H9 (cell line): Measurements from ENCODE around the gene DNAJC25. TPM values are rescaled to one million over a fixed set of nuclear protein-coding genes. Genes with fewer than 3 reads are reported as not detected.

Experiments
- DNase-seq: peaks from one replicate; pipeline ENCODE4 v3.0.0-alpha.2; 2017
- H2AFZ ChIP-seq: one replicate; pipeline ENCODE4 v1.6.1; 2013; ENCODE audit warnings: mild to moderate bottlenecking, low read length, control low read depth, moderate library complexity
- H2AK5ac ChIP-seq: 2 replicates; pipeline ENCODE4 v1.6.1; 2013; ENCODE audit warnings: low read length, control low read depth, mixed read lengths; ENCODE audit not compliant: insufficient read length
- H2BK120ac ChIP-seq: one replicate; pipeline ENCODE4 v1.6.1; 2013; ENCODE audit warnings: low read depth, mild to moderate bottlenecking, low read length, control low read depth, inconsistent platforms; ENCODE audit not compliant: poor library complexity, severe bottlenecking
- H2BK12ac ChIP-seq: 2 replicates; pipeline ENCODE4 v1.6.1; 2013; ENCODE audit warnings: low read length, control low read depth, mixed read lengths, low read depth; ENCODE audit not compliant: insufficient read length
- H2BK15ac ChIP-seq: 2 replicates; pipeline ENCODE4 v1.6.1; 2013; ENCODE audit warnings: low read depth, low read length, control low read depth
- H2BK20ac ChIP-seq: one replicate; pipeline ENCODE4 v1.6.1; 2013; ENCODE audit warnings: low read depth, mild to moderate bottlenecking, low read length, control low read depth, inconsistent platforms; ENCODE audit not compliant: poor library complexity, severe bottlenecking
- H2BK5ac ChIP-seq: 2 replicates; pipeline ENCODE4 v1.6.1; 2013; ENCODE audit warnings: low read length, control low read depth, mixed read lengths; ENCODE audit not compliant: insufficient read length
- H3K14ac ChIP-seq: 2 replicates; pipeline ENCODE4 v1.6.1; 2013; ENCODE audit warnings: low read length, control low read depth; ENCODE audit not compliant: insufficient read depth
- H3K18ac ChIP-seq: 2 replicates; pipeline ENCODE4 v1.6.1; 2013; ENCODE audit warnings: low read depth, mild to moderate bottlenecking, mixed read lengths, low read length, control low read depth; ENCODE audit not compliant: insufficient read length
- H3K23ac ChIP-seq: 2 replicates; pipeline ENCODE4 v1.6.1; 2013; ENCODE audit warnings: low read length, control low read depth, mixed read lengths, low read depth; ENCODE audit not compliant: insufficient read length
- H3K23me2 ChIP-seq: 2 replicates; pipeline ENCODE4 v1.6.1; 2013; ENCODE audit warnings: low read depth, mild to moderate bottlenecking, mixed read lengths, low read length, control low read depth; ENCODE audit not compliant: insufficient read length, poor library complexity, severe bottlenecking
- H3K27ac ChIP-seq: 2 replicates; pipeline ENCODE4 v1.5.1; 2013; ENCODE audit warnings: low read length, control low read depth, mixed read lengths, low read depth; ENCODE audit not compliant: insufficient read length
- H3K27me3 ChIP-seq: 2 replicates; pipeline ENCODE4 v1.6.1; 2013; ENCODE audit warnings: low read length, control low read depth, inconsistent platforms; ENCODE audit not compliant: insufficient read depth
- H3K4ac ChIP-seq: 2 replicates; pipeline ENCODE4 v1.6.1; 2013; ENCODE audit warnings: low read depth, mild to moderate bottlenecking, control low read depth, inconsistent platforms, low read length, moderate library complexity
- H3K4me1 ChIP-seq: 2 replicates; pipeline ENCODE4 v1.6.1; 2013; ENCODE audit warnings: low read length, control low read depth, inconsistent platforms; ENCODE audit not compliant: insufficient read depth
- H3K4me2 ChIP-seq: 2 replicates; pipeline ENCODE4 v1.6.1; 2013; ENCODE audit warnings: low read length, control low read depth, mixed read lengths; ENCODE audit not compliant: insufficient read length, insufficient read depth
- H3K56ac ChIP-seq: 2 replicates; pipeline ENCODE4 v1.6.1; 2013; ENCODE audit warnings: low read depth, mild to moderate bottlenecking, mixed read lengths, low read length, control low read depth; ENCODE audit not compliant: insufficient read length
- H3K79me1 ChIP-seq: 2 replicates; pipeline ENCODE4 v1.6.1; 2013; ENCODE audit warnings: low read depth, mild to moderate bottlenecking, moderate library complexity, low read length, control low read depth, inconsistent platforms; ENCODE audit not compliant: insufficient read depth, poor library complexity, severe bottlenecking
- H3K79me2 ChIP-seq: 2 replicates; pipeline ENCODE4 v1.6.1; 2013; ENCODE audit warnings: low read length, control low read depth, inconsistent platforms; ENCODE audit not compliant: insufficient read depth
- H3K9ac ChIP-seq: 2 replicates; pipeline ENCODE4 v1.6.1; 2013; ENCODE audit warnings: low read length, control low read depth, mixed read lengths; ENCODE audit not compliant: insufficient read length; ENCODE audit errors: extremely low read depth
- H3K9me3 ChIP-seq: one replicate; pipeline ENCODE4 v1.6.1; 2013; ENCODE audit warnings: low read depth, low read length, inconsistent platforms; ENCODE audit not compliant: control insufficient read depth
- H3T11ph ChIP-seq: one replicate; pipeline ENCODE4 v1.6.1; 2013; ENCODE audit warnings: mild to moderate bottlenecking, low read length, control low read depth, inconsistent platforms
- H4K20me1 ChIP-seq: one replicate; pipeline ENCODE4 v1.6.1; 2013; ENCODE audit not compliant: control insufficient read depth, insufficient read length, insufficient read depth
- H4K5ac ChIP-seq: 2 replicates; pipeline ENCODE4 v1.6.1; 2013; ENCODE audit warnings: low read depth, mild to moderate bottlenecking, mixed read lengths, low read length, control low read depth; ENCODE audit not compliant: insufficient read length
- H4K8ac ChIP-seq: replicated peaks from 2 replicates; pipeline ENCODE4 v1.6.1; 2013; ENCODE audit warnings: low read length, control low read depth, mixed read lengths, low read depth; ENCODE audit not compliant: insufficient read length
- H4K91ac ChIP-seq: 2 replicates; pipeline ENCODE4 v1.6.1; 2013; ENCODE audit warnings: low read depth, mild to moderate bottlenecking, moderate library complexity, mixed read lengths, low read length, control low read depth; ENCODE audit not compliant: insufficient read length
- H3K27ac Mint-ChIP-seq, 3 experiments: 2 replicates in 2 of 3; 3 replicates in 1 of 3; pipeline ENCODE4 v1.8.0; 2020 to 2021; ENCODE audit warnings: mixed read lengths in 3 of 3, mild to moderate bottlenecking in 1 of 3, moderate library complexity in 1 of 3
- H3K27me3 Mint-ChIP-seq: 2 replicates; pipeline ENCODE4 v1.8.0; 2021; ENCODE audit warnings: low read depth, mild to moderate bottlenecking, moderate library complexity, mixed read lengths
- H3K36me3 Mint-ChIP-seq, 3 experiments: 2 replicates in 2 of 3; 3 replicates in 1 of 3; pipeline ENCODE4 v1.8.0; 2020 to 2021; ENCODE audit warnings: low read depth in 3 of 3, mixed read lengths in 3 of 3; ENCODE audit not compliant: insufficient read depth in 1 of 3
- H3K4me1 Mint-ChIP-seq, 2 experiments: 2 replicates each; pipeline ENCODE4 v1.8.0; 2020; ENCODE audit warnings: mixed read lengths in 2 of 2
- H3K4me3 Mint-ChIP-seq, 2 experiments: 2 replicates in 1 of 2; 3 replicates in 1 of 2; pipeline ENCODE4 v1.8.0; 2020 to 2021; ENCODE audit warnings: mild to moderate bottlenecking in 2 of 2, mixed read lengths in 2 of 2, moderate library complexity in 1 of 2
- H3K9me3 Mint-ChIP-seq, 2 experiments: 2 replicates in 1 of 2; 3 replicates in 1 of 2; pipeline ENCODE4 v1.8.0; 2020; ENCODE audit warnings: mild to moderate bottlenecking in 2 of 2, mixed read lengths in 2 of 2, moderate library complexity in 1 of 2
- WGBS: extraction: QIAGEN DNeasy Blood & Tissue Kit; methylation state at CpG from one replicate; pipeline ENCODE4 v1.1.7; 2013; ENCODE audit warnings: missing lambda C conversion rate, low lambda C conversion rate, mixed read lengths; ENCODE audit not compliant: insufficient read length; ENCODE audit errors: extremely low coverage; 5-methylcytosine and 5-hydroxymethylcytosine counted together
- total RNA-seq: library from RNA; stranded (reverse); gene quantifications from 2 replicates; pipeline ENCODE4 v1.2.1, GENCODE V29; 2021
- TF ChIP-seq, protein P1 (sequence below): fragments of 200-600 bp; sonication (generic); conservative IDR thresholded peaks from 3 replicates; pipeline ENCODE4 v1.8.0; 2021; ENCODE audit warnings: antibody characterized with exemption, mild to moderate bottlenecking

The DNAJC25 gene
- total RNA-seq, 1 experiment from 2014 or later: 7.6 TPM

- Histone ChIP-seq H3K27me3 (no peaks in the 10 kb centered on the region), H4K8ac (no peak overlapping the region), H2BK12ac (no peak overlapping the region), H3K14ac (no peak overlapping the region), H3K79me2 (peaks cover 37% of the 10 kb centered on the region), H4K20me1 (no peaks in the 10 kb centered on the region), H2BK20ac (no peak overlapping the region), H3K4me2 (peak overlapping the region; percentile 94), H2BK5ac (no peak overlapping the region), H2AFZ (no peak overlapping the region), H3K9me3 (no peaks in the 10 kb centered on the region), H4K91ac (no peak overlapping the region), H2AK5ac (no peak overlapping the region), H3T11ph (no peak overlapping the region), H3K79me1 (peaks cover 2% of the 10 kb centered on the region), H2BK120ac (no peak overlapping the region), H3K4ac (no peak overlapping the region), H3K23ac (no peak overlapping the region), H4K5ac (no peak overlapping the region), H2BK15ac (no peak overlapping the region), H3K23me2 (peaks cover 5% of the 10 kb centered on the region), H3K4me1 (no peaks in the 10 kb centered on the region; the same call in 1 of the 2 replicates), H3K27ac (no peak overlapping the region), H3K56ac (no peak overlapping the region), H3K9ac (no peak overlapping the region), H3K18ac (no peak overlapping the region)
- no peaks in the 10 kb centered on the region; a peak in 1 of 5 replicates for H3K9me3 Mint-ChIP-seq
- 100% methylated on average over 2 of the region's 7 CpGs for WGBS
- H3K36me3 Mint-ChIP-seq: peaks cover 0 to 6% (median 4%) of the 10 kb centered on the region in 3 experiments; a peak in 4 of 7 replicates
- DNase-seq: no peak
- no peaks in the 10 kb centered on the region for H3K27me3 Mint-ChIP-seq
- H3K4me1 Mint-ChIP-seq: peaks cover 18 to 23% of the 10 kb centered on the region in 2 experiments
- H3K4me3 Mint-ChIP-seq: peak overlapping the region; percentile 95
- H3K27ac Mint-ChIP-seq: no peak overlapping the region
- TF ChIP-seq, protein P1, sequence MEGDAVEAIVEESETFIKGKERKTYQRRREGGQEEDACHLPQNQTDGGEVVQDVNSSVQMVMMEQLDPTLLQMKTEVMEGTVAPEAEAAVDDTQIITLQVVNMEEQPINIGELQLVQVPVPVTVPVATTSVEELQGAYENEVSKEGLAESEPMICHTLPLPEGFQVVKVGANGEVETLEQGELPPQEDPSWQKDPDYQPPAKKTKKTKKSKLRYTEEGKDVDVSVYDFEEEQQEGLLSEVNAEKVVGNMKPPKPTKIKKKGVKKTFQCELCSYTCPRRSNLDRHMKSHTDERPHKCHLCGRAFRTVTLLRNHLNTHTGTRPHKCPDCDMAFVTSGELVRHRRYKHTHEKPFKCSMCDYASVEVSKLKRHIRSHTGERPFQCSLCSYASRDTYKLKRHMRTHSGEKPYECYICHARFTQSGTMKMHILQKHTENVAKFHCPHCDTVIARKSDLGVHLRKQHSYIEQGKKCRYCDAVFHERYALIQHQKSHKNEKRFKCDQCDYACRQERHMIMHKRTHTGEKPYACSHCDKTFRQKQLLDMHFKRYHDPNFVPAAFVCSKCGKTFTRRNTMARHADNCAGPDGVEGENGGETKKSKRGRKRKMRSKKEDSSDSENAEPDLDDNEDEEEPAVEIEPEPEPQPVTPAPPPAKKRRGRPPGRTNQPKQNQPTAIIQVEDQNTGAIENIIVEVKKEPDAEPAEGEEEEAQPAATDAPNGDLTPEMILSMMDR: no peak
Observed at GRCh38 chr9:111632695-111633388, 1.7 kb downstream of the DNAJC25 start.
